HEK293 (cell line): Measurements from ENCODE around the gene AGXT2.
A peak's percentile ranks its signal among the peaks of the same experiment; 100 is the strongest.
"Not testable (repeated sequence)": the region's sequence is repeated elsewhere in the genome, so short reads cannot be mapped to it uniquely, and the experiment has no call there.

ENCODE experiments used
- CTCF ChIA-PET: fragments of 350-600 bp; formaldehyde crosslinking; extraction: SDS; loops from one replicate; lab custom pipeline; 2021; ENCODE audit warnings: antibody characterized with exemption; lab: Yijun Ruan, JAX
- POLR2A ChIA-PET: fragments of 300-600 bp; formaldehyde crosslinking; extraction: SDS; loops from one replicate; lab custom pipeline; 2020; ENCODE audit warnings: antibody characterized with exemption, inconsistent platforms; lab: Yijun Ruan, JAX
- H3K27ac ChIP-seq: fragments of 200-500 bp; sonication (Bioruptor generic); 2 replicates; pipeline ENCODE4 v1.5.1; 2014; ENCODE audit warnings: low read depth, low read length, control low read depth, inconsistent platforms; ENCODE audit errors: extremely low read depth
- H3K36me3 ChIP-seq, 2 experiments: fragments of 200-500 bp in 1 of 2; sonication (Bioruptor generic) in 1 of 2; 1 replicate in 1 of 2; 2 replicates in 1 of 2; pipeline ENCODE4 v1.5.1; 2014 to 2017; ENCODE audit warnings: inconsistent platforms in 2 of 2, low read length in 2 of 2; ENCODE audit not compliant: control insufficient read depth in 2 of 2, insufficient read depth in 1 of 2
- H3K4me1 ChIP-seq: fragments of 200-500 bp; sonication (Bioruptor generic); 2 replicates; pipeline ENCODE4 v1.5.1; 2014; ENCODE audit warnings: mild to moderate bottlenecking, low read length, inconsistent platforms; ENCODE audit not compliant: control insufficient read depth, insufficient read depth
- H3K4me3 ChIP-seq: 2 replicates; pipeline ENCODE4 v1.5.1; 2011; ENCODE audit warnings: low read depth, mild to moderate bottlenecking, control low read depth, low read length, moderate library complexity
- H3K9me3 ChIP-seq: fragments of 200-500 bp; sonication (Bioruptor generic); 2 replicates; pipeline ENCODE4 v1.5.1; 2014; ENCODE audit warnings: low read depth, low read length, inconsistent platforms; ENCODE audit not compliant: control insufficient read depth, insufficient read depth
- EGR2 ChIP-seq: fragments of 450-650 bp; formaldehyde crosslinking; IDR thresholded peaks from 2 replicates; pipeline ENCODE4 v1.5.1; 2016; ENCODE audit warnings: low read depth, missing biosample characterization, missing genetic modification characterization
- KLF8 ChIP-seq: fragments of 450-650 bp; formaldehyde crosslinking; IDR thresholded peaks from 2 replicates; pipeline ENCODE4 v1.5.1; 2016; ENCODE audit warnings: missing biosample characterization, missing genetic modification characterization
- SALL2 ChIP-seq: fragments of 450-650 bp; formaldehyde crosslinking; IDR thresholded peaks from 2 replicates; pipeline ENCODE4 v1.5.0; 2017; ENCODE audit warnings: missing biosample characterization, mild to moderate bottlenecking, missing genetic modification characterization, borderline replicate concordance
- WT1 ChIP-seq: fragments of 450-650 bp; formaldehyde crosslinking; IDR thresholded peaks from 2 replicates; pipeline ENCODE4 v1.5.1; 2016; ENCODE audit warnings: missing biosample characterization, missing genetic modification characterization
- YY2 ChIP-seq: fragments of 450-650 bp; formaldehyde crosslinking; IDR thresholded peaks from 2 replicates; pipeline ENCODE4 v1.5.1; 2016; ENCODE audit warnings: missing biosample characterization, missing genetic modification characterization
- ZNF121 ChIP-seq: fragments of 450-650 bp; formaldehyde crosslinking; IDR thresholded peaks from 2 replicates; pipeline ENCODE4 v1.5.1; 2016; ENCODE audit warnings: missing biosample characterization, missing genetic modification characterization
- ZNF140 ChIP-seq: fragments of 450-650 bp; formaldehyde crosslinking; IDR thresholded peaks from 2 replicates; pipeline ENCODE4 v1.5.1; 2016; ENCODE audit warnings: missing biosample characterization, missing genetic modification characterization
- ZNF146 ChIP-seq: fragments of 450-650 bp; formaldehyde crosslinking; IDR thresholded peaks from 2 replicates; pipeline ENCODE4 v1.5.1; 2016; ENCODE audit warnings: missing biosample characterization, missing genetic modification characterization
- ZSCAN16 ChIP-seq: fragments of 450-650 bp; formaldehyde crosslinking; IDR thresholded peaks from 2 replicates; pipeline ENCODE4 v1.5.1; 2016; ENCODE audit warnings: missing biosample characterization, missing genetic modification characterization
- TF ChIP-seq, protein P1 (sequence below): fragments of 450-650 bp; formaldehyde crosslinking; IDR thresholded peaks from 2 replicates; pipeline ENCODE4 v1.5.1; 2016; ENCODE audit warnings: missing biosample characterization, missing genetic modification characterization
- TF ChIP-seq, protein P2 (sequence below): fragments of 450-650 bp; formaldehyde crosslinking; optimal IDR thresholded peaks from 2 replicates; pipeline ENCODE3; 2016; ENCODE audit warnings: missing biosample characterization, mild to moderate bottlenecking, missing genetic modification characterization
- TF ChIP-seq, protein P3 (sequence below): fragments of 450-650 bp; formaldehyde crosslinking; IDR thresholded peaks from 2 replicates; pipeline ENCODE4 v1.5.1; 2016; ENCODE audit warnings: missing biosample characterization, missing genetic modification characterization
- TF ChIP-seq, protein P4 (sequence below): fragments of 450-650 bp; formaldehyde crosslinking; IDR thresholded peaks from 2 replicates; pipeline ENCODE4 v1.5.1; 2016; ENCODE audit warnings: missing biosample characterization, missing genetic modification characterization
- TF ChIP-seq, protein P5 (sequence below): fragments of 450-650 bp; formaldehyde crosslinking; conservative IDR thresholded peaks from 2 replicates; pipeline ENCODE4 v1.5.1; 2016; ENCODE audit warnings: low read depth, missing biosample characterization, missing genetic modification characterization

AGXT2 gene

DNA sequence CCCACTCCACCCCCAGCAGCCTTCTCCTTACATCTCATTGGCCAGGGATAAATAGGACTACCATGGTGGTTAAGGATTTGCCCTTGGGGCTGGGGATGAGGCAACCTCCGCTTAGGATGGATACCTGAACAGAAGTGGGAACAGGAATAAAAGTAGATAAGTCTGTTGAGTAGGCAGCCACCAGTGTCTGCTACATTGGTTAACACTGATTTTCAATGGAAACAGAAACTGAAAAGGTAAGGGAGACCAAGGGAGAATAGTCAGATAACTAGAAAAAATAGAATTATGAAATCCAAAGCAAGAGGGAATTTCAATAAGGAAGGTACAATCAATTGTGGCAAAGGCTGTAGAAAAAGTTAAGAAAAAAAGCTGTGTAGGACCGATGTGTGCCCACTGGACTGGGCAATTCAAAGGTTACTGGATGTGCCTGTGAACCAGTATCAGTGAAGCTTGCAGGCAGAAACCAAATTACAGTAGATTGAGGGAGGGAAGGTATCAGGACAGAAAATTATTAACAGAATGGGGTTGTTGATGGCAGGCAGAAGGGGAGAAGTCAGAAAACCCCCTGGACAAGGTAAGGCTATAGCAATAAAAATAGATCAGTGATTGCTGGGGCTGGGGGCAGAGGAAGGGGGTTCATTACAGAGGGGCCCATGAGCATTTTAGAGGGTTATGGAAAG is 69.7 kb downstream of the AGXT2 start:
- no peak for TF ChIP-seq WT1 (tag by site-specific recombination)
- no peaks in the 10 kb centered on the region for H3K4me1 ChIP-seq
- POLR2A ChIA-PET = no interaction called here
- no peaks in the 10 kb centered on the region for H3K36me3 ChIP-seq
- no peak overlapping the region for H3K27ac ChIP-seq
- no peaks in the 10 kb centered on the region for H3K9me3 ChIP-seq
- CTCF ChIA-PET = interaction anchor here (0.6 to 1.8 kb wide), 5 partner anchors 19 to 1017 kb away, joined by 3 to 5 read pairs (median 3); no protein-coding TSS in a partner anchor
- no peak overlapping the region for H3K4me3 ChIP-seq

DNA sequence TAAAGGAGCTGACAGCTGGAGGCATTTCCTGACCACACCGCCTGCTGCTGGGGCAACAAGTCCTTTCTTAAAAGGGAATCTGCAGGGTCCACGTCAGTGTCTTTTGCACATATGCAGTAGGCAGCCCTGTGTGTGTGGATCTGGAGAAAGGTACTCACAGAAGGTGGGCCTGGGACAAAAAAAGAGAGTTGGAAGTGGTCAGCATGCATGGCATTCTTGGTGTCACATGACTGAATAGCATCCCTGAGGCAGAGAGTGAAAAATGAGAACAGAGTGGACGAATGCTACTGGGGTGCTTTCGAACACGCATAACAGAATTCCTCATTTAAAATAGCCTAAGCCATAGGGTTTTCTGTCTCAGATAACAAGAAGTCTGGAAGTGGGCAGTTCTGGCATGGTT is 71.4 kb downstream of the AGXT2 start:
- CTCF ChIA-PET = interaction anchor here (1.0 kb wide), 1 partner anchor 25 kb away, joined by 3 read pairs; no protein-coding TSS in a partner anchor
- no peaks in the 10 kb centered on the region for H3K9me3 ChIP-seq
- H3K27ac ChIP-seq = no peak overlapping the region
- POLR2A ChIA-PET = interaction anchor here (0.6 kb wide), 1 partner anchor 1674 kb away, joined by 6 read pairs; no protein-coding TSS in a partner anchor
- H3K4me1 ChIP-seq = no peaks in the 10 kb centered on the region
- no peak for TF ChIP-seq ZSCAN16 (tag by site-specific recombination)
- no peak for TF ChIP-seq SALL2 (tag by site-specific recombination)
- H3K36me3 ChIP-seq = no peaks in the 10 kb centered on the region
- H3K4me3 ChIP-seq = no peak overlapping the region

DNA sequence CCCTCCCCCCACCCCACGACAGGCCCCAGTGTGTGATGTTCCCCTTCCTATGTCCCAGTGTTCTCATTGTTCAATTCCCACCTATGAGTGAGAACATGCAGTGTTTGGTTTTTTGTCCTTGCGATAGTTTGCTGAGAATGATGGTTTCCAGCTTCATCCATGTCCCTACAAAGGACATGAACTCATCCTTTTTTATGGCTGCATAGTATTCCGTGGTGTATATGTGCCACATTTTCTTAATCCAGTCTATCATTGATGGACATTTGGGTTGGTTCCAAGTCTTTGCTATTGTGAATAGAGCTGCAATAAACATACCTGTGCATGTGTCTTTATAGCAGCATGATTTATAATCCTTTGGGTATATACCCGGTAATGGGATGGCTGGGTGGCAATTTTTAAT is 76.1 kb downstream of the AGXT2 start:
- H3K4me3 ChIP-seq, H3K9me3 ChIP-seq, POLR2A ChIA-PET, H3K27ac ChIP-seq, H3K4me1 ChIP-seq, H3K36me3 ChIP-seq: not testable (repeated sequence)
- CTCF ChIA-PET = interaction anchor here (1.4 kb wide), 1 partner anchor 28 kb away, joined by 5 read pairs; no protein-coding TSS in a partner anchor
- peak; percentile 98 for TF ChIP-seq ZNF146 (tag by site-specific recombination)
- TF ChIP-seq, protein P1, sequence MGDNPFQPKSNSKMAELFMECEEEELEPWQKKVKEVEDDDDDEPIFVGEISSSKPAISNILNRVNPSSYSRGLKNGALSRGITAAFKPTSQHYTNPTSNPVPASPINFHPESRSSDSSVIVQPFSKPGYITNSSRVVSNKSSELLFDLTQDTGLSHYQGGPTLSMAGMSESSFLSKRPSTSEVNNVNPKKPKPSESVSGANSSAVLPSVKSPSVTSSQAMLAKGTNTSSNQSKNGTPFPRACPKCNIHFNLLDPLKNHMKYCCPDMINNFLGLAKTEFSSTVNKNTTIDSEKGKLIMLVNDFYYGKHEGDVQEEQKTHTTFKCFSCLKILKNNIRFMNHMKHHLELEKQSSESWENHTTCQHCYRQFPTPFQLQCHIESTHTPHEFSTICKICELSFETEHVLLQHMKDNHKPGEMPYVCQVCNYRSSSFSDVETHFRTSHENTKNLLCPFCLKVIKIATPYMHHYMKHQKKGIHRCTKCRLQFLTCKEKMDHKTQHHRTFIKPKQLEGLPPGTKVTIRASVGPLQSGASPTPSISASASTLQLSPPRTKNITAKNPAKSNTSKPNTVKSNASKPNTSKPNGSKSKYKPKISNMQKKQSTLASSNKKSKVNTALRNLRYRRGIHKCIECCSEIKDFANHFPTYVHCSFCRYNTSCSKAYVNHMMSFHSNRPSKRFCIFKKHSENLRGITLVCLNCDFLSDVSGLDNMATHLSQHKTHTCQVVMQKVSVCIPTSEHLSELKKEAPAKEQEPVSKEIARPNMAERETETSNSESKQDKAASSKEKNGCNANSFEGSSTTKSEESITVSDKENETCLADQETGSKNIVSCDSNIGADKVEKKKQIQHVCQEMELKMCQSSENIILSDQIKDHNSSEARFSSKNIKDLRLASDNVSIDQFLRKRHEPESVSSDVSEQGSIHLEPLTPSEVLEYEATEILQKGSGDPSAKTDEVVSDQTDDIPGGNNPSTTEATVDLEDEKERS (tag by site-specific recombination) = 0 out of 2 replicates have a peak, but pooled peaks have one; percentile 60

DNA sequence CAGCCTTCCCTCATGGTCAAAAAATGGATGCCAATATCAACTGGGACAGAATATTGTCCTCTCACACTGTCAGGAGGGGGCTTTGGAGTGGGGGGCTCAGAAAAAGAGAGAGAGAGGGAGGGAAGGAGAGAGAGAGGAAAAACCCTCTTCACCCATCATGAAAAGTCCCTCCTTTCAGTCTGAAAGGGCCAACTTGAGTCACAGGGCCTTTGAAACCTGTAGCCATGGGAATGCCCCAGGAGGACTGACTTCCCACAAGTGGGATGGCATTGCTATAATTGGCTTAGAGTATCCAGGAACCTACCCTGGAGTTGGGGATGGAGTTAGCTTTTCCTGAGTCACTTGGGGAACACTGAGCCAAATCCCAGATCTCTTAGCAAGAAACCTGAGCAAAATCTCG is 77.2 kb downstream of the AGXT2 start:
- ChIA-PET CTCF (no interaction called here), POLR2A (no interaction called here)
- H3K4me3 ChIP-seq = no peak overlapping the region
- TF ChIP-seq, protein P2, sequence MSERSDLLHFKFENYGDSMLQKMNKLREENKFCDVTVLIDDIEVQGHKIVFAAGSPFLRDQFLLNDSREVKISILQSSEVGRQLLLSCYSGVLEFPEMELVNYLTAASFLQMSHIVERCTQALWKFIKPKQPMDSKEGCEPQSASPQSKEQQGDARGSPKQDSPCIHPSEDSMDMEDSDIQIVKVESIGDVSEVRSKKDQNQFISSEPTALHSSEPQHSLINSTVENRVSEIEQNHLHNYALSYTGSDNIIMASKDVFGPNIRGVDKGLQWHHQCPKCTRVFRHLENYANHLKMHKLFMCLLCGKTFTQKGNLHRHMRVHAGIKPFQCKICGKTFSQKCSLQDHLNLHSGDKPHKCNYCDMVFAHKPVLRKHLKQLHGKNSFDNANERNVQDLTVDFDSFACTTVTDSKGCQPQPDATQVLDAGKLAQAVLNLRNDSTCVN (tag by site-specific recombination) = no peak
- TF ChIP-seq EGR2 (no peak), ZNF121 (tag by site-specific recombination) (no peak), ZNF140 (tag by site-specific recombination) (no peak), KLF8 (tag by site-specific recombination) (no peak), YY2 (no peak)
- TF ChIP-seq, protein P3, sequence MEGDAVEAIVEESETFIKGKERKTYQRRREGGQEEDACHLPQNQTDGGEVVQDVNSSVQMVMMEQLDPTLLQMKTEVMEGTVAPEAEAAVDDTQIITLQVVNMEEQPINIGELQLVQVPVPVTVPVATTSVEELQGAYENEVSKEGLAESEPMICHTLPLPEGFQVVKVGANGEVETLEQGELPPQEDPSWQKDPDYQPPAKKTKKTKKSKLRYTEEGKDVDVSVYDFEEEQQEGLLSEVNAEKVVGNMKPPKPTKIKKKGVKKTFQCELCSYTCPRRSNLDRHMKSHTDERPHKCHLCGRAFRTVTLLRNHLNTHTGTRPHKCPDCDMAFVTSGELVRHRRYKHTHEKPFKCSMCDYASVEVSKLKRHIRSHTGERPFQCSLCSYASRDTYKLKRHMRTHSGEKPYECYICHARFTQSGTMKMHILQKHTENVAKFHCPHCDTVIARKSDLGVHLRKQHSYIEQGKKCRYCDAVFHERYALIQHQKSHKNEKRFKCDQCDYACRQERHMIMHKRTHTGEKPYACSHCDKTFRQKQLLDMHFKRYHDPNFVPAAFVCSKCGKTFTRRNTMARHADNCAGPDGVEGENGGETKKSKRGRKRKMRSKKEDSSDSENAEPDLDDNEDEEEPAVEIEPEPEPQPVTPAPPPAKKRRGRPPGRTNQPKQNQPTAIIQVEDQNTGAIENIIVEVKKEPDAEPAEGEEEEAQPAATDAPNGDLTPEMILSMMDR (tag by site-specific recombination) = no peak
- TF ChIP-seq, protein P4, sequence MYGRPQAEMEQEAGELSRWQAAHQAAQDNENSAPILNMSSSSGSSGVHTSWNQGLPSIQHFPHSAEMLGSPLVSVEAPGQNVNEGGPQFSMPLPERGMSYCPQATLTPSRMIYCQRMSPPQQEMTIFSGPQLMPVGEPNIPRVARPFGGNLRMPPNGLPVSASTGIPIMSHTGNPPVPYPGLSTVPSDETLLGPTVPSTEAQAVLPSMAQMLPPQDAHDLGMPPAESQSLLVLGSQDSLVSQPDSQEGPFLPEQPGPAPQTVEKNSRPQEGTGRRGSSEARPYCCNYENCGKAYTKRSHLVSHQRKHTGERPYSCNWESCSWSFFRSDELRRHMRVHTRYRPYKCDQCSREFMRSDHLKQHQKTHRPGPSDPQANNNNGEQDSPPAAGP (tag by site-specific recombination) = no peak
- TF ChIP-seq, protein P5, sequence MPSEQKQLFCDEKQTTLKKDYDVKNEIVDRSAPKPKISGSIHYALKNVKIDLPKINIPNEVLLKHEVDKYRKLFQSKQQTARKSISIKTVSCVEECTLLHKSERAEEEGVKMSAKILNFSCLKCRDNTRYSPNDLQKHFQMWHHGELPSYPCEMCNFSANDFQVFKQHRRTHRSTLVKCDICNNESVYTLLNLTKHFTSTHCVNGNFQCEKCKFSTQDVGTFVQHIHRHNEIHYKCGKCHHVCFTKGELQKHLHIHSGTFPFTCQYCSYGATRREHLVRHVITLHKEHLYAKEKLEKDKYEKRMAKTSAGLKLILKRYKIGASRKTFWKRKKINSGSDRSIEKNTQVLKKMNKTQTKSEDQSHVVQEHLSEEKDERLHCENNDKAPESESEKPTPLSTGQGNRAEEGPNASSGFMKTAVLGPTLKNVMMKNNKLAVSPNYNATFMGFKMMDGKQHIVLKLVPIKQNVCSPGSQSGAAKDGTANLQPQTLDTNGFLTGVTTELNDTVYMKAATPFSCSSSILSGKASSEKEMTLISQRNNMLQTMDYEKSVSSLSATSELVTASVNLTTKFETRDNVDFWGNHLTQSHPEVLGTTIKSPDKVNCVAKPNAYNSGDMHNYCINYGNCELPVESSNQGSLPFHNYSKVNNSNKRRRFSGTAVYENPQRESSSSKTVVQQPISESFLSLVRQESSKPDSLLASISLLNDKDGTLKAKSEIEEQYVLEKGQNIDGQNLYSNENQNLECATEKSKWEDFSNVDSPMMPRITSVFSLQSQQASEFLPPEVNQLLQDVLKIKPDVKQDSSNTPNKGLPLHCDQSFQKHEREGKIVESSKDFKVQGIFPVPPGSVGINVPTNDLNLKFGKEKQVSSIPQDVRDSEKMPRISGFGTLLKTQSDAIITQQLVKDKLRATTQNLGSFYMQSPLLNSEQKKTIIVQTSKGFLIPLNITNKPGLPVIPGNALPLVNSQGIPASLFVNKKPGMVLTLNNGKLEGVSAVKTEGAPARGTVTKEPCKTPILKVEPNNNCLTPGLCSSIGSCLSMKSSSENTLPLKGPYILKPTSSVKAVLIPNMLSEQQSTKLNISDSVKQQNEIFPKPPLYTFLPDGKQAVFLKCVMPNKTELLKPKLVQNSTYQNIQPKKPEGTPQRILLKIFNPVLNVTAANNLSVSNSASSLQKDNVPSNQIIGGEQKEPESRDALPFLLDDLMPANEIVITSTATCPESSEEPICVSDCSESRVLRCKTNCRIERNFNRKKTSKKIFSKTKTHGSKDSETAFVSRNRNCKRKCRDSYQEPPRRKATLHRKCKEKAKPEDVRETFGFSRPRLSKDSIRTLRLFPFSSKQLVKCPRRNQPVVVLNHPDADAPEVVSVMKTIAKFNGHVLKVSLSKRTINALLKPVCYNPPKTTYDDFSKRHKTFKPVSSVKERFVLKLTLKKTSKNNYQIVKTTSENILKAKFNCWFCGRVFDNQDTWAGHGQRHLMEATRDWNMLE (tag by site-specific recombination) = no peak

More for the DNA sequence above, 77.2 kb downstream of the AGXT2 start:
- no peaks in the 10 kb centered on the region; a peak in 1 of 3 replicates for H3K36me3 ChIP-seq
- no peaks in the 10 kb centered on the region for H3K9me3 ChIP-seq
- no peak overlapping the region for H3K27ac ChIP-seq
- no peaks in the 10 kb centered on the region for H3K4me1 ChIP-seq
